Effector memory CD4-positive, alpha-beta T cell (primary cell): Measurements from ENCODE around the gene WFIKKN2.
"Not testable (repeated sequence)": the region's sequence is repeated elsewhere in the genome, so short reads cannot be mapped to it uniquely, and the experiment has no call there.

Experiments used
- DNase-seq, 3 donors: peaks; one replicate each; pipeline ENCODE4 v3.0.0-alpha.2; 2020
- H3K27ac ChIP-seq: 2 replicates; pipeline ENCODE4 v1.7.0; 2013; ENCODE audit warnings: mild to moderate bottlenecking, low read length, moderate library complexity; ENCODE audit not compliant: insufficient read depth, poor library complexity, severe bottlenecking
- H3K27me3 ChIP-seq: replicated peaks from 2 replicates; pipeline ENCODE4 v1.7.0; 2013; ENCODE audit warnings: mild to moderate bottlenecking, low read length; ENCODE audit not compliant: insufficient read depth, control insufficient read depth, poor library complexity, severe bottlenecking
- H3K36me3 ChIP-seq: 2 replicates; pipeline ENCODE4 v1.7.0; 2013; ENCODE audit warnings: mild to moderate bottlenecking, low read length, moderate library complexity; ENCODE audit not compliant: control insufficient read depth, insufficient read depth
- H3K4me1 ChIP-seq: 2 replicates; pipeline ENCODE4 v1.7.0; 2013; ENCODE audit warnings: low read length, mild to moderate bottlenecking; ENCODE audit not compliant: control insufficient read depth, insufficient read depth, poor library complexity, severe bottlenecking
- H3K4me3 ChIP-seq: 2 replicates; pipeline ENCODE4 v1.7.0; 2013; ENCODE audit warnings: low read length, low read depth, mild to moderate bottlenecking; ENCODE audit not compliant: insufficient read depth, poor library complexity, severe bottlenecking
- H3K9me3 ChIP-seq: 2 replicates; pipeline ENCODE4 v1.7.0; 2013; ENCODE audit warnings: mild to moderate bottlenecking, low read length, moderate library complexity; ENCODE audit not compliant: control insufficient read depth

Gene WFIKKN2

DNA sequence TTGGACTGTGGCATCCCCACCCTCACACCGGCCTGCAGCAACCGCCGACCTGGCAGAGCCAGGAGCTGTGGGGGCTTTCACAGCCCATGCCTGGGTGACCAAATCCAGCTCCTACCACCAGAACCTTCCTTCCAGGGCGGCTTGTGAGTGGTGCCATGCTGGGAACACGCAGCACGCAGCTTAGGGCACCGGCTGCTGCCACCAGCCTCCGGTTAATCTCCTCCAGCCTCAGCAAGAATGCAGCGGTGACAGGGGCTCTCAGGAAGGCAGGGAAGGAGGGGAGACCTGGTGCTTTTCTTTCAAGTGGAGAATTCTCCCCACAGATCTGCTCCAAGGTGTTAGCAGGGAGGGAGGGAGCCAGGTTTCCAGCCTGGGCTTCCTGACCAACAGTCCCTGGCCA lies 35.8 kb upstream of the WFIKKN2 start:
- no peak for DNase-seq
- Histone ChIP-seq H3K4me1 (no peaks in the 10 kb centered on the region), H3K36me3 (no peaks in the 10 kb centered on the region), H3K4me3 (no peak overlapping the region), H3K27me3 (no peaks in the 10 kb centered on the region), H3K27ac (no peak overlapping the region), H3K9me3 (no peaks in the 10 kb centered on the region)

DNA sequence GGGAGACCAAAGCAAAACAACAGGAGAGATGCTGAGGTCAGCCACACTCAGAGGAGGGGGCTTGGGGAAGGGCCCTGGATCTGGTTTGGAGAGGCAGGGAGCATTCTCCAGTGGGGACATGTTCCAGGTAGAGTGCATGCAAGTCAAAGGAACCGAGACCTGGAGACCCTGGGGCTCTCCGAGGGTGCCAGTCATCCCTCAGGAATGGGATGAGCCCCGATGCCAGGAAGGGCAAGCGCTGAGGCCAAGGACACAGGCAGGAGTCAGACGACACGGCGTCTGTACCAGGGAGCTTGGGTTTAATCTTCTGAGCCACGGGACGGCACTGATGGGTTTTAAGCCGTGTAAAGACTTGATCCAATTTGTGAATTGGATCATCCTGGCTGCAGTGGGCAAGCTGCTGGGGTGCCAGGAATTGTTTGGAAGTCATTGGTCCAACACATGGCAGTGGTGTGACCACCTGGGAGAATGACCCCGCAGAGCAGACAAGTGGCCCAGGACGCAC lies 35.1 kb upstream of the WFIKKN2 start:
- H3K36me3 ChIP-seq, result no peaks in the 10 kb centered on the region
- no peaks in the 10 kb centered on the region for H3K27me3 ChIP-seq
- H3K9me3 ChIP-seq, result no peaks in the 10 kb centered on the region
- no peak for DNase-seq
- H3K4me3 ChIP-seq, result no peak overlapping the region
- H3K4me1 ChIP-seq, result no peaks in the 10 kb centered on the region
- H3K27ac ChIP-seq, result no peak overlapping the region

- H3K9me3 ChIP-seq, result no peaks in the 10 kb centered on the region
- no peaks in the 10 kb centered on the region for H3K36me3 ChIP-seq
- no peaks in the 10 kb centered on the region for H3K4me1 ChIP-seq
- H3K27ac ChIP-seq, result no peak overlapping the region
- no peaks in the 10 kb centered on the region for H3K27me3 ChIP-seq
- DNase-seq, result no peak
- H3K4me3 ChIP-seq, result no peak overlapping the region
Measured at GRCh38 chr17:50802609-50803571, 32.5 kb upstream of the WFIKKN2 start.

- H3K27me3 ChIP-seq, result no peaks in the 10 kb centered on the region
- H3K4me1 ChIP-seq, result no peaks in the 10 kb centered on the region
- no peak overlapping the region for H3K27ac ChIP-seq
- H3K36me3 ChIP-seq, result no peaks in the 10 kb centered on the region
- DNase-seq, result no peak
- H3K9me3 ChIP-seq, result no peaks in the 10 kb centered on the region
- no peak overlapping the region for H3K4me3 ChIP-seq
Measured at GRCh38 chr17:50803676-50804075, 31.7 kb upstream of the WFIKKN2 start.

GRCh38 chr17:50804749-50805475 lies 30.5 kb upstream of the WFIKKN2 start:
- not testable (repeated sequence) for H3K27ac ChIP-seq, H3K4me1 ChIP-seq, H3K36me3 ChIP-seq, H3K9me3 ChIP-seq, H3K4me3 ChIP-seq, H3K27me3 ChIP-seq, DNase-seq

DNA sequence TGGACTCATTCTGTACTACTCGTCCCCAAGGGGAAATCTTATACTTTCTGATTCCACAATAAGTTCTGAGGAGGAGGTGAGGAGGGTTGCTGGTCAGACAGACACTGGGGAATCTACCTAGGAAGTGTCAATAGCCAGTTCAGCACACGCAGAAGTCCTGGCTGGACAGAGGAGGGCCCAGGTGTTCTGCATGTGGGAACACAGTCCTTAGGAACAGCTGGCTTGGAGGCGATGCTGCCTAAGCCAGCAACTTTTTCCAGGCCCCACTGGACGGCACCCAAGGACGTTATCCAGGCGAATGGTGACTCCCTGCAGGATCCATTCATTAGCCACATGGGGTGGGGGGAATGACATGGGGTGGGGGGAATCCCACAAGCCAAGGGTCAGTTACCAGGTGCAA lies 29.9 kb upstream of the WFIKKN2 start:
- H3K36me3 ChIP-seq, result no peaks in the 10 kb centered on the region
- H3K4me1 ChIP-seq, result no peaks in the 10 kb centered on the region
- no peak for DNase-seq
- H3K27me3 ChIP-seq, result no peaks in the 10 kb centered on the region
- no peak overlapping the region for H3K27ac ChIP-seq
- H3K9me3 ChIP-seq, result no peaks in the 10 kb centered on the region
- no peak overlapping the region for H3K4me3 ChIP-seq

DNA sequence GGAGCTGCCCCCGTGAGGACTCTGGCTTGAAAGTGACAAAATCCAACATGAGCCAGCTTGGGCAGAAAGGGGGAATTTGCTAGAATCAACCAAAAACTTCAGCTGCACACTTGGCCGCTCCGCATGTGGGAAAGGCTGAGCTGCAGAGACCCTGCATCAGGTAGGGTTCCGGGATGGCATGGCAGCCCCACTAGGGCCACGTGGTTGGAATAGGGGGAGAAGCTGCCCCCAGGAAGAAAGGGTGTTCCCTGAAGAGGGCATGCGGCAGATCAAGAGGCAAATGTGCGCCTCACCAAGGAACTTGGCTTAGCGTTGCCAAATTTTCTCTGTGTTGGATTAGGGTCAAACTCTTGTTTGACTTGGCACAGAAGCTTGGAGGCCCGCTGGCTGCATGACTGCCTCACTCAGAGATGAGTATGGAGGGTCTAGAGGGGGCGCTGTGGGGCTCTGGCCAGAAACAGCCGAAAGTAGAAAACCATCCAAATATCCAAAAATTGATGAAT lies 29.2 kb upstream of the WFIKKN2 start:
- H3K36me3 ChIP-seq, result no peaks in the 10 kb centered on the region
- no peak overlapping the region for H3K27ac ChIP-seq
- no peaks in the 10 kb centered on the region for H3K27me3 ChIP-seq
- DNase-seq, result no peak
- no peak overlapping the region for H3K4me3 ChIP-seq
- no peaks in the 10 kb centered on the region for H3K9me3 ChIP-seq
- no peaks in the 10 kb centered on the region for H3K4me1 ChIP-seq

- H3K4me1 ChIP-seq, result no peaks in the 10 kb centered on the region
- no peaks in the 10 kb centered on the region for H3K36me3 ChIP-seq
Measured at GRCh38 chr17:50807009-50807408, 28.4 kb upstream of the WFIKKN2 start.

GRCh38 chr17:50807675-50808074 lies 27.7 kb upstream of the WFIKKN2 start:
- no peak overlapping the region for H3K4me3 ChIP-seq
- no peaks in the 10 kb centered on the region for H3K9me3 ChIP-seq
- no peaks in the 10 kb centered on the region for H3K27me3 ChIP-seq
- H3K27ac ChIP-seq, result no peak overlapping the region
- no peaks in the 10 kb centered on the region for H3K36me3 ChIP-seq
- no peaks in the 10 kb centered on the region for H3K4me1 ChIP-seq
- no peak for DNase-seq

More at GRCh38 chr17:50807009-50807408, 28.4 kb upstream of the WFIKKN2 start:
- no peak overlapping the region for H3K4me3 ChIP-seq
- H3K9me3 ChIP-seq, result no peaks in the 10 kb centered on the region
- H3K27ac ChIP-seq, result no peak overlapping the region
- H3K27me3 ChIP-seq, result no peaks in the 10 kb centered on the region
- DNase-seq, result no peak

DNA sequence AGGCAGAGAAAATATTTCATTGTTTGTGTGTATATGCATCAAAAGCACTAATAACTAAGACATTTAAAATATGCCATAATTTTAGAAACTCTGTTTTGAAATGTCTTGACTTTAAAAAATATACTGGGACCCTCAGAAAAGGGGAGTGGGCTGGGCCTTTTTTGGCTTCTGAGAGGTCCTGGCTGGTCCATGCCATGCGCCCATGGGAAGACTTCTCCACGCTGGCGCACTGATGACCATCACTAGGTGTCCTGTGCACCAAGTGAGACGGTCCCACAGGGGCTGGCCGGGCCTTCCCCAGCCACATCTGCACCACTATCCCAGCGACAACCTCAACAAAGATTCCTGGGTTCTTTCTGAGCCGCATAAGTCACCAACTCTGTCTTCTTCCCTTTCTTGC lies 27.0 kb upstream of the WFIKKN2 start:
- Histone ChIP-seq H3K27ac (no peak overlapping the region), H3K4me3 (no peak overlapping the region), H3K9me3 (no peaks in the 10 kb centered on the region), H3K27me3 (no peaks in the 10 kb centered on the region), H3K36me3 (no peaks in the 10 kb centered on the region), H3K4me1 (no peaks in the 10 kb centered on the region)
- DNase-seq, result no peak
